Activated naive CD4-positive, alpha-beta T cell treated with anti-CD3 and anti-CD28 coated beads for 36 hours (primary cell): Measurements from ENCODE around the gene UBE2J1. TPM values are rescaled to one million over a fixed set of nuclear protein-coding genes. Genes with fewer than 3 reads are reported as not detected.
"Not testable (repeated sequence)": the region's sequence is repeated elsewhere in the genome, so short reads cannot be mapped to it uniquely, and the experiment has no call there.

ENCODE experiments used
- CTCF ChIA-PET: fragments of 350-600 bp; sonication (Branson Sonifier 250); formaldehyde crosslinking; loops from one replicate; lab custom pipeline; 2021; ENCODE audit warnings: antibody characterized with exemption; lab: Charles Lee
- DNase-seq: peaks from one replicate; pipeline ENCODE4 v3.0.0-alpha.2; 2020
- H3K27ac Mint-ChIP-seq: one replicate; pipeline ENCODE4 v1.8.0; 2021; ENCODE audit warnings: mild to moderate bottlenecking, mixed read lengths
- H3K27me3 Mint-ChIP-seq: one replicate; pipeline ENCODE4 v1.8.0; 2021; ENCODE audit warnings: low read depth, mixed read lengths
- H3K36me3 Mint-ChIP-seq: one replicate; pipeline ENCODE4 v1.8.0; 2021; ENCODE audit warnings: low read depth, mixed read lengths
- H3K4me1 Mint-ChIP-seq: one replicate; pipeline ENCODE4 v1.8.0; 2021; ENCODE audit warnings: low read depth, mixed read lengths
- H3K4me3 Mint-ChIP-seq: one replicate; pipeline ENCODE4 v1.8.0; 2021; ENCODE audit warnings: mild to moderate bottlenecking, moderate library complexity, mixed read lengths
- H3K9me3 Mint-ChIP-seq: one replicate; pipeline ENCODE4 v1.8.0; 2021; ENCODE audit warnings: mixed read lengths
- intact Hi-C: fragments of 100-400 bp; cut with micrococcal nuclease; formaldehyde crosslinking; loops from one replicate; pipeline ENCODE4 v1.15.1; 2023
- total RNA-seq, 2 experiments: library from RNA; stranded (reverse); gene quantifications; one replicate each; pipeline ENCODE4 v1.2.3, GENCODE V29; 2021

The UBE2J1 gene
- total RNA-seq, 2 experiments from 2014 or later, result 10.8 to 10.9 TPM

- no peaks in the 10 kb centered on the region for H3K36me3 Mint-ChIP-seq
- peaks cover 2% of the 10 kb centered on the region for H3K27me3 Mint-ChIP-seq
- H3K4me1 Mint-ChIP-seq, result no peaks in the 10 kb centered on the region
- no peaks in the 10 kb centered on the region for H3K9me3 Mint-ChIP-seq
- H3K27ac Mint-ChIP-seq, result no peak overlapping the region
- intact Hi-C loops, result no loop called here
- no peak for DNase-seq
- CTCF ChIA-PET, result interaction anchor here (1.4 kb wide), 1 partner anchor 57 kb away, joined by 3 read pairs; no protein-coding TSS in a partner anchor
- H3K4me3 Mint-ChIP-seq, result no peak overlapping the region
These were observed 37.8 kb downstream of the UBE2J1 start for GRCh38 chr6:89314692-89315091.

GRCh38 chr6:89313006-89313405 lies 39.5 kb downstream of the UBE2J1 start:
- CTCF ChIA-PET, result no interaction called here
- H3K27ac Mint-ChIP-seq, result no peak overlapping the region
- no peaks in the 10 kb centered on the region for H3K36me3 Mint-ChIP-seq
- H3K27me3 Mint-ChIP-seq, result peaks cover 2% of the 10 kb centered on the region
- intact Hi-C loops, result no loop called here
- DNase-seq, result no peak
- no peaks in the 10 kb centered on the region for H3K4me1 Mint-ChIP-seq
- no peak overlapping the region for H3K4me3 Mint-ChIP-seq
- no peaks in the 10 kb centered on the region for H3K9me3 Mint-ChIP-seq

GRCh38 chr6:89311853-89312531 lies 40.5 kb downstream of the UBE2J1 start:
- H3K27ac Mint-ChIP-seq, result no peak overlapping the region
- H3K4me1 Mint-ChIP-seq, result no peaks in the 10 kb centered on the region
- H3K36me3 Mint-ChIP-seq, result no peaks in the 10 kb centered on the region
- intact Hi-C loops, result no loop called here
- CTCF ChIA-PET, result no interaction called here
- H3K4me3 Mint-ChIP-seq, result no peak overlapping the region
- H3K27me3 Mint-ChIP-seq, result peaks cover 2% of the 10 kb centered on the region
- no peak for DNase-seq
- no peaks in the 10 kb centered on the region for H3K9me3 Mint-ChIP-seq

GRCh38 chr6:89311530-89311852 lies 41.0 kb downstream of the UBE2J1 start:
- Mint-ChIP-seq H3K36me3 (no peaks in the 10 kb centered on the region), H3K9me3 (no peaks in the 10 kb centered on the region), H3K4me3 (no peak overlapping the region), H3K4me1 (no peaks in the 10 kb centered on the region), H3K27me3 (peaks cover 2% of the 10 kb centered on the region), H3K27ac (no peak overlapping the region)
- intact Hi-C loops, result no loop called here
- DNase-seq, result no peak
- CTCF ChIA-PET, result no interaction called here

GRCh38 chr6:89310929-89311328 lies 41.6 kb downstream of the UBE2J1 start:
- DNase-seq, result no peak
- Mint-ChIP-seq H3K27me3 (peaks cover 2% of the 10 kb centered on the region), H3K4me1 (no peaks in the 10 kb centered on the region), H3K4me3 (no peak overlapping the region), H3K36me3 (no peaks in the 10 kb centered on the region), H3K27ac (no peak overlapping the region), H3K9me3 (no peaks in the 10 kb centered on the region)
- intact Hi-C loops, result no loop called here
- CTCF ChIA-PET, result no interaction called here

- Mint-ChIP-seq H3K9me3 (no peaks in the 10 kb centered on the region), H3K36me3 (no peaks in the 10 kb centered on the region), H3K4me3 (no peak overlapping the region), H3K27ac (no peak overlapping the region), H3K27me3 (peaks cover 2% of the 10 kb centered on the region), H3K4me1 (no peaks in the 10 kb centered on the region)
- CTCF ChIA-PET, result interaction anchor here (1.9 kb wide), 1 partner anchor 63 kb away, joined by 5 read pairs; no protein-coding TSS in a partner anchor
- DNase-seq, result no peak
- intact Hi-C loops, result no loop called here
These were observed 43.8 kb downstream of the UBE2J1 start for GRCh38 chr6:89308525-89309395.

- intact Hi-C loops, H3K4me3 Mint-ChIP-seq, H3K27me3 Mint-ChIP-seq, H3K27ac Mint-ChIP-seq, H3K4me1 Mint-ChIP-seq, H3K36me3 Mint-ChIP-seq, DNase-seq, H3K9me3 Mint-ChIP-seq: not testable (repeated sequence)
- CTCF ChIA-PET, result interaction anchor here (1.1 kb wide), 1 partner anchor 23 kb away, joined by 3 read pairs; no protein-coding TSS in a partner anchor
These were observed 48.0 kb downstream of the UBE2J1 start for GRCh38 chr6:89304517-89304916.

- no peak overlapping the region for H3K4me3 Mint-ChIP-seq
- no peak overlapping the region for H3K27ac Mint-ChIP-seq
- no peak for DNase-seq
- CTCF ChIA-PET, result no interaction called here
- no peaks in the 10 kb centered on the region for H3K9me3 Mint-ChIP-seq
- intact Hi-C loops, result no loop called here
- H3K36me3 Mint-ChIP-seq, result no peaks in the 10 kb centered on the region
- peaks cover 13% of the 10 kb centered on the region for H3K4me1 Mint-ChIP-seq
- no peaks in the 10 kb centered on the region for H3K27me3 Mint-ChIP-seq
These were observed 49.6 kb downstream of the UBE2J1 start for GRCh38 chr6:89302936-89303335.

- Mint-ChIP-seq H3K36me3 (no peaks in the 10 kb centered on the region), H3K4me3 (no peak overlapping the region), H3K27ac (no peak overlapping the region), H3K27me3 (no peaks in the 10 kb centered on the region), H3K4me1 (peaks cover 18% of the 10 kb centered on the region), H3K9me3 (no peaks in the 10 kb centered on the region)
- DNase-seq, result no peak
- intact Hi-C loops, result no loop called here
- CTCF ChIA-PET, result interaction anchor here (0.6 kb wide), 1 partner anchor 15 kb away, joined by 5 read pairs; no protein-coding TSS in a partner anchor
These were observed 50.2 kb downstream of the UBE2J1 start for GRCh38 chr6:89302195-89302770.

GRCh38 chr6:89301586-89302194 lies 50.8 kb downstream of the UBE2J1 start:
- no peak overlapping the region for H3K4me3 Mint-ChIP-seq
- DNase-seq, result no peak
- intact Hi-C loops, result no loop called here
- peaks cover 18% of the 10 kb centered on the region for H3K4me1 Mint-ChIP-seq
- no peaks in the 10 kb centered on the region for H3K36me3 Mint-ChIP-seq
- H3K27me3 Mint-ChIP-seq, result no peaks in the 10 kb centered on the region
- H3K9me3 Mint-ChIP-seq, result no peaks in the 10 kb centered on the region
- CTCF ChIA-PET, result interaction anchor here (0.6 to 0.7 kb wide), 2 partner anchors 15 to 308 kb away, joined by 4 to 5 read pairs; no protein-coding TSS in a partner anchor
- no peak overlapping the region for H3K27ac Mint-ChIP-seq

- Mint-ChIP-seq H3K36me3 (no peaks in the 10 kb centered on the region), H3K9me3 (peaks cover 2% of the 10 kb centered on the region), H3K4me1 (peaks cover 18% of the 10 kb centered on the region), H3K27me3 (no peaks in the 10 kb centered on the region), H3K27ac (no peak overlapping the region), H3K4me3 (no peak overlapping the region)
- no peak for DNase-seq
- CTCF ChIA-PET, result no interaction called here
- intact Hi-C loops, result loop anchor here (2.0 to 5.0 kb wide), 3 partner anchors 61 to 219 kb away; partner anchors contain the start of genes PNRC1 and RRAGD
These were observed 53.1 kb downstream of the UBE2J1 start for GRCh38 chr6:89299466-89299850.
